GM18508 (cell line): Measurements from ENCODE around the gene CPNE2.
"Not testable (repeated sequence)": the region's sequence is repeated elsewhere in the genome, so short reads cannot be mapped to it uniquely, and the experiment has no call there.

Source experiments
- ATAC-seq: cut with Tn5 transposase; IDR thresholded peaks from one replicate; pipeline ENCODE4 v1.9.1; 2021; ENCODE audit warnings: moderate number of reproducible peaks; ENCODE audit not compliant: insufficient read depth, unreplicated experiment

Gene CPNE2

GRCh38 chr16:57091975-57092785 lies at the start of gene CPNE2:
TSS of gene CPNE2 (plus strand) at chr16:57092583. CDS start at chr16:57110743, 18,160 bp downstream.
- no peak for ATAC-seq

DNA sequence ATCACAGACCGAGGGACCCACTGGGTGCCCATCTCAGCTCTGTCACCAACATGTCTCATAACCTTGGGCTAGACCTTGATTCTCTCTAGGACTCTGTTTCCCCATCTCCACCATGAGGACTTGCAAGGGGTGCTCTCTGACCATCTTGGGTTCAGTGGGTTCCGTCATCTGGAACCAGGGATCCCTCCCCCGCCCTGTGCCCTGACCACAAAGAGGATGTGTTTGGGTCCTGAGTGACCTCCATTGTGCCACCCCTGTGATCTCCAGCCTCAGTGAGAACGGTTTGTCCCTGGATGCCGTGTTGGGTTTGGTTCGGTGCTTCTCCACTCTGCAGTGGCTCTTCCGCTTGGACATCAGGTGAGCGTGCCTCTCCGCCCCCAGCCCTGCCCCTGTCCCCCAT lies 49.1 kb upstream of the CPNE2 start:
- ATAC-seq: no peak

- no peak for ATAC-seq
Measured at GRCh38 chr16:57044931-57045693, 47.3 kb upstream of the CPNE2 start.

- ATAC-seq: no peak
Measured at GRCh38 chr16:57045694-57046381, 46.5 kb upstream of the CPNE2 start.

- ATAC-seq: no peak
Measured at GRCh38 chr16:57048095-57048494, 44.3 kb upstream of the CPNE2 start.

DNA sequence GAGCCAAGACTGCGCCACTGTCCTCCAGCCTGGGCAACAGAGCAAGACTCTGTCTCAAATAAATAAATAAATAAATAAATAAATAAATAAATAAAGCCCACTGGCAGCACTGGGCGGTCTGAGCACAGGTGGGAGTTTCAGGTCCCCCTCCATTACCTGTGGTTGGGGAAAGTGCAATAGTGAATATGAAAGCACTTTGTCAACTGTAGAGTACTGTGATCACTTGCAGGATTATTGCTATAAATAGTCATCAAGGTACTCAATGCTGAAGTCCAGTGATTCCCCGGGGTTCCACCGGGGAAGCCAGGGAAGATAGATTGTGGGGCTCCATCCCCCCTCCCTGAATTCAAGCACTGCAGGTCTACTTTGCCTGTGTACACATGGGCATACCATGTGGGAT lies 42.7 kb upstream of the CPNE2 start:
- ATAC-seq: no peak

- ATAC-seq: no peak
Measured at GRCh38 chr16:57051696-57052228, 40.6 kb upstream of the CPNE2 start.

- no peak for ATAC-seq
Measured at GRCh38 chr16:57053206-57053605, 39.2 kb upstream of the CPNE2 start.

DNA sequence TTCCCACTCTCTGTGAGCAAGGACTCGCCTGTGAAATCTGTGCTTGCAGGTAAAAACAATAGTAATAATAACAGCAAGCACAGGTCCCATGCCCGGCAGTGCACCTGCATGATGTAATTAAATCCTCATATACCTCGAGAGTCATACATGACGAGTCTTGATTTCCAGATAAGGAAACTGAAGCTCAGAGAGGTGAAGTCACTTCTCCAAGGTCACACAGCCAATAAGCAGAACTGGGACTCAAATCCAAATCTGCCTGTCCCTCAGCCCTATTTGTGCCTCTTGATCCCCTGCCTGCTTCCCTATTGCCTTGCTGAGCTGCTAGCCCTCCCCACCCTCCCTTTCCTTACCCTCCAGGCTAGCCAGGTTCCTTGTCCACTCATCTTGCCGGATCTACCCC lies 38.0 kb upstream of the CPNE2 start:
- ATAC-seq: no peak

DNA sequence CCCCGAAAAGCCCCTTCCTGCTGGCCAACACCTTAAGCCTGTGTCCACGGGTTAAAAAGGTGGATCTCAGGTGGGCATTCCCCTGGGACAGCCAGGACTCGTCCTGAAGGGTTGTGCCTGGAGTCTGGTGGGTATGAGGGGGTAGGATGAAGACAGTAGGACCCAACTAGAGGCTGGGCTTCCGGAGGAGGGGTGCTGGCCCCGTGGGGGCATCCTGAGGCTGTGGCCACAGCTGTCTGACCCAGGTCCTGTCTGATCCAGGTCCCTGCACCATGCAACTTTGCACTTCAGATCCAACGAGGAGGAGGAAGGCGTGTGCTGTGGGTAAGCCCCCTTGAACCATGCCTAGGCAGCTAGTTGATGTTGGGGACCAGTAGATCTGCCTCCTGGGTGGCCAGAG lies 37.6 kb upstream of the CPNE2 start:
- no peak for ATAC-seq

DNA sequence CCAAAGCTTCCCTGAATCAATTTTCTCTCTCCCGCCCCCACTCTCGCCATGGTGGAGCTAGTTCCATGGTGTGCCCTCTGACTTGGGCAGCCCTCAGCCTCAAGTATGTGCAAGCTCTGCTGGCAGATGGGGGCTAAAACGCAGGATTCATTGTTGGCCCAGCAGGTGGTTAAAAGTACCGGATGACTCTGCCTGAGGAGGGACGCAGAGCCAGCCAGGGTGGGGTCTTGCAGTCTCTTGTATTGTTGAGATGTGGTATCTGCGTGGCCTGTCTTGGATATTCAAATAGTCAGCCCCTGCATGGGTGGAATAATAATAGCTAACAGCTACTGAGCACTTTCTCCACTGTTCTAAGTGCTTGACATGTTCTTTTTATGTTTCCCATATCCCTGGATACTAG lies 36.7 kb upstream of the CPNE2 start:
- no peak for ATAC-seq

DNA sequence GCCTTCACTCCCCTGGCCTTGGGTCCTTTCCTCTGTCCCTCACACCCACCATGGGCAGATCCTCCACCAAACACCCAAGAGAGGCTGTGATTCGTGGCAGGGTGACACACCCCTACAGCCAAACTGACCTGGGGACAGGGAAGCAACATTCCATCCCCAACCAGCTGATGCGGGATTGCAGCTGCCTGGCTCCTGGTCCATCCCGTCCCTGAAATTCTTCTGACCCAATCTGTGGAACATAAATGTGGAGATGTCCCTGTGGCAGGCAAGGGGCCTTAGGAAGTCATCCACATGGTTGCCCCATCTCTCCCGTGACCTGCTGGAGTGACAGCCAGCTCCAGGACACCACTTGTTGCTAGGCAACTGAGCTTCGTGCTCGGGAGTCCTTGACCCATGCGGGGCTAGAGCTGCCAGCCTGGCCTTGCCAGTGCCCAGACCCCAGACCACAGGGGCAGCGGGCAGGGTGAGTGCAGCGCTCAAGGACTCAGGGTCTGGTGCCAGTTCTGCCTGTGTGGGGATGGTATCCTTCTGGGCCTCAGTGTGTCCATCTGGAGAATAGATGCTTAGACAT lies 34.0 kb upstream of the CPNE2 start:
- ATAC-seq: no peak

DNA sequence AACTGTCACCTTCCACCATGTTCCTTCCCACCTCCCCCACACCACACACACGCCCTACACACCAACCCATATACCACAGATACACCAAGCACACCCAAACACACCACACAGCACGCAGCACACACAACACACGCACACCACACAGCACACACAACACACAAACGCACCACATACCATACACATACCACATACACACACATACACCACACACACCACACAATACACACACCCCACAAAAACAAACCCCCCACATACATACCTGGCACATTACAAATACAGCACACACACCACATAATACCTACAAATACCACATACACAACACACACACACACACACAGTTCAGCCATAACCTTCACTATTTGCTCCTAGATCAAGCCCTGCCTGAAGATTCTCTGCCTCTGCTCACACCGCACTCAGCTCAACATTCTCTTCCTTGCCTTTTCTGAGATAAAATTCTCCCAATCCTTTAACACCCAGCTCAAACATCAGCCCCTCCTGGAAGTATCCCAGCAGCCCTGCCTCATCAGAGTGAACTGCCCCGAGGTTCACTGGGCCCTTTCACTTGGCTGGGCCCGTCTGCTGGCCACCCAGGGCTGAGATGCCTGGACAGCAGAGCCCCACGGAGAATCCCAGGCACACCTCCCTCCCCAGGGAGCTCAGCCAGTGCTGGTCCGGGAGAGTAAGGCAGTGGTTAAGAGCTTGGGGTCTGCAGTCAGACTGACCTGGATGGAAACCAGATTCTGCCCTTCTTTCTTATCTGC lies 31.9 kb upstream of the CPNE2 start:
- no peak for ATAC-seq

GRCh38 chr16:57061084-57061905 lies 31.1 kb upstream of the CPNE2 start:
- ATAC-seq: no peak

DNA sequence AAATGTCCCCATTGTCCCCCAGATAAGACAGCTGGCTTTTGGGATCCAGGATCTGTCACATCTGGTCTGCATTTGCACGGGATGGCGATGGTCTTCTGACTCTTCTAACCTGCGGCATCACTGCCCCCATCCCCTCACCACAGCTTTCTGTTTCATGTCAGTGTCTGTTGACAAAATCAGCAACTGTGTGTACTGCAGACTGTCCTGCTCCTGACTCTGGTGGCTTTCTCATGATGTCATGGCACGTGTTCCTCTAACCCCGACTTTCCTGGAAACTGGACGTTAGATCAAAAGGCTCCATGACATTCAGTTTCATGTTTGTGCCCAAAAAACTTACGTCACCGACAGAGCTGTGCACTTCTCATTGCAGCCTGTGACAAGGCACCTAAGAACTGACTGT lies 30.1 kb upstream of the CPNE2 start:
- ATAC-seq: no peak

DNA sequence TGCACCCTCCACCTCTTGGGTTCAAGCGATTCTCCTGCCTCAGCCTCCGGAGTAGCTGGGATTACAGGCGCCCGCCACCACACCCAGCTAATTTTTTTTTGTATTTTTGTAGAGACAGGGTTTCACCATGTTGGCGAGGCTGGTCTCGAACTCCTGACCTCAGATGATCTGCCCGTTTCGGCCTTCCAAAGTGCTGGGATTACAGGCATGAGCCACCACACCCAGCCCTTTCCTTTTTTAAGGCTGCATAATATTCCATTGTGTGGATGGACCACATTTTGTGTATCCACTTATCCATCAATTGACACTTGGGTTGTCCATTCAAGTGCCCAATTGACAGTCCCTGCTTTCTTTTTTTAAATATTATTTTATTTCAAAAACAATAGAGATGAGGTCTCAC lies 29.2 kb upstream of the CPNE2 start:
- ATAC-seq: not testable (repeated sequence)

DNA sequence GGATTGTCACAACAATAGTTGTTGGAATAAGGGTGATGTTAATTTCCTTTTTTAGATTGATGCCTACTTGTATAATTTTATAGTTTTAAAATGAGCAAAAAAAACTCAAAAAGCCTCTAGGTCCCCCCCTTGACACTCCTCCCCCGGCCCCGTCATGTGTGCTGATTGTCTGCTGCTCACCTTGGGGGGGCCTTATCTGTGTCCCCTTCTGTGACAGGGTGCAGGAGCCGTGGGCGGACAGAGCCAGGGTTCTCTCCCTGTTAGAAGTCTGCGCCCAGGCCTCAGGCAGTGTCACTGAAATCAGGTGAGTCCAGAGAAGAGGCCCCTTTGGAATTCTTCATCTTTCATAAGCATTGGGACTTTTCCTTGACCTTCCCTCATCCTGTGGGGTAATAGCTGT lies 27.4 kb upstream of the CPNE2 start:
- ATAC-seq: no peak

GRCh38 chr16:57066625-57067024 lies 25.8 kb upstream of the CPNE2 start:
- ATAC-seq: no peak

- no peak for ATAC-seq
Measured at GRCh38 chr16:57067347-57067746, 25.0 kb upstream of the CPNE2 start.
